Measurements from ENCODE around the gene DTNBP1.

The DTNBP1 gene

GRCh38 chr6:15588971-15589634 is 73.7 kb downstream of the DTNBP1 start:
- Histone ChIP-seq H3K27me3 (no peaks in the 10 kb centered on the region), H3K27ac (no peak overlapping the region), H3K4me3 (no peak overlapping the region), H3K4me1 (no peaks in the 10 kb centered on the region), H3K36me3 (no peaks in the 10 kb centered on the region), H3K9me3 (no peaks in the 10 kb centered on the region)
- no peak for DNase-seq
- no peak for TF ChIP-seq CTCF (IDR thresholded peaks at IDR 0.05)
- intact Hi-C loops (cut with DNase I; ENCODE audit: low total_unique reads): no loop called here

- Histone ChIP-seq H3K9me3 (no peaks in the 10 kb centered on the region), H3K36me3 (no peaks in the 10 kb centered on the region), H3K27ac (no peak overlapping the region), H3K4me1 (no peaks in the 10 kb centered on the region), H3K4me3 (no peak overlapping the region), H3K27me3 (no peaks in the 10 kb centered on the region)
- no peak for DNase-seq
- intact Hi-C loops (cut with DNase I; ENCODE audit: low total_unique reads): no loop called here
- TF ChIP-seq CTCF (IDR thresholded peaks at IDR 0.05): no peak
Observed at GRCh38 chr6:15586503-15586902, 76.3 kb downstream of the DTNBP1 start.

GRCh38 chr6:15585760-15586214 is 77.0 kb downstream of the DTNBP1 start:
- intact Hi-C loops (cut with DNase I; ENCODE audit: low total_unique reads): no loop called here
- H3K4me3 ChIP-seq: no peak overlapping the region
- no peaks in the 10 kb centered on the region for H3K36me3 ChIP-seq
- TF ChIP-seq CTCF (IDR thresholded peaks at IDR 0.05): no peak
- H3K9me3 ChIP-seq: no peaks in the 10 kb centered on the region
- no peak overlapping the region for H3K27ac ChIP-seq
- no peaks in the 10 kb centered on the region for H3K27me3 ChIP-seq
- H3K4me1 ChIP-seq: no peaks in the 10 kb centered on the region
- DNase-seq: no peak

- intact Hi-C loops (cut with DNase I; ENCODE audit: low total_unique reads): no loop called here
- no peak overlapping the region for H3K4me3 ChIP-seq
- DNase-seq: no peak
- TF ChIP-seq CTCF (IDR thresholded peaks at IDR 0.05): no peak
- H3K27ac ChIP-seq: no peak overlapping the region
- no peaks in the 10 kb centered on the region for H3K4me1 ChIP-seq
- no peaks in the 10 kb centered on the region for H3K27me3 ChIP-seq
- no peaks in the 10 kb centered on the region for H3K36me3 ChIP-seq
- no peaks in the 10 kb centered on the region for H3K9me3 ChIP-seq
Observed at GRCh38 chr6:15582499-15582898, 80.3 kb downstream of the DTNBP1 start.

GRCh38 chr6:15581751-15582150 is 81.1 kb downstream of the DTNBP1 start:
- Histone ChIP-seq H3K9me3 (no peaks in the 10 kb centered on the region), H3K27me3 (no peaks in the 10 kb centered on the region), H3K27ac (no peak overlapping the region), H3K36me3 (no peaks in the 10 kb centered on the region), H3K4me1 (no peaks in the 10 kb centered on the region), H3K4me3 (no peak overlapping the region)
- no peak for TF ChIP-seq CTCF (IDR thresholded peaks at IDR 0.05)
- intact Hi-C loops (cut with DNase I; ENCODE audit: low total_unique reads): no loop called here
- DNase-seq: no peak

GRCh38 chr6:15580326-15580725 is 82.5 kb downstream of the DTNBP1 start:
- no peaks in the 10 kb centered on the region for H3K4me1 ChIP-seq
- H3K36me3 ChIP-seq: no peaks in the 10 kb centered on the region
- intact Hi-C loops (cut with DNase I; ENCODE audit: low total_unique reads): no loop called here
- TF ChIP-seq CTCF (IDR thresholded peaks at IDR 0.05): no peak
- DNase-seq: no peak
- H3K9me3 ChIP-seq: no peaks in the 10 kb centered on the region
- H3K27me3 ChIP-seq: no peaks in the 10 kb centered on the region
- H3K4me3 ChIP-seq: no peak overlapping the region
- no peak overlapping the region for H3K27ac ChIP-seq

All from tibial artery (tissue), 4 donors.